Spinal cord (tissue), 10 donors: ENCODE data around the gene SFT2D1. TPM values are rescaled to one million over a fixed set of nuclear protein-coding genes. Genes with fewer than 3 reads are reported as not detected.

Source experiments
- DNase-seq, 6 donors: peaks; one replicate each; pipeline versions ENCODE4 v3.0.0 to v3.0.0-alpha.2; 2013 to 2015; ENCODE audit warnings: low spot score in 6 of 6, low read depth in 4 of 6
- H3K27ac ChIP-seq: one replicate; pipeline ENCODE4 v1.5.1; 2013; ENCODE audit warnings: low read depth, low read length, control low read depth
- H3K27me3 ChIP-seq: one replicate; pipeline ENCODE4 v1.6.1; 2013; ENCODE audit warnings: low read length; ENCODE audit not compliant: control insufficient read depth, insufficient read depth
- H3K36me3 ChIP-seq: one replicate; pipeline ENCODE4 v1.6.1; 2013; ENCODE audit warnings: low read length; ENCODE audit not compliant: control insufficient read depth, insufficient read depth
- H3K4me1 ChIP-seq: one replicate; pipeline ENCODE4 v1.6.1; 2013; ENCODE audit warnings: low read length; ENCODE audit not compliant: control insufficient read depth, insufficient read depth
- H3K4me3 ChIP-seq: one replicate; pipeline ENCODE4 v1.5.1; 2013; ENCODE audit warnings: low read depth, low read length, control low read depth
- H3K9me3 ChIP-seq: one replicate; pipeline ENCODE4 v1.6.1; 2013; ENCODE audit warnings: low read length; ENCODE audit not compliant: control insufficient read depth, insufficient read depth
- WGBS: methylation state at CpG from one replicate; pipeline ENCODE4 v1.1.5; 2013; ENCODE audit warnings: missing lambda C conversion rate; ENCODE audit not compliant: insufficient coverage; 5-methylcytosine and 5-hydroxymethylcytosine counted together
- polyA plus RNA-seq, 2 donors: library from polyadenylated mRNA; unstranded; fragments of 120-200 nt; gene quantifications; one replicate each; pipeline ENCODE4 v1.2.1, GENCODE V29; 2013; ENCODE audit not compliant: insufficient read length in 2 of 2
- total RNA-seq, 2 donors: library from RNA; depleted of rRNA in 1 of 2; stranded (reverse); fragments of 120-200 nt in 1 of 2; fragments of >200 nt in 1 of 2; gene quantifications; one replicate each; pipeline versions ENCODE4 v1.2.3 to v1.2.4, GENCODE V29; 2013 to 2014
- donor health status: healthy.

Gene SFT2D1
- total and polyA plus RNA-seq, 4 donors: 27.5 to 63.7 (median 50.3) TPM

DNA sequence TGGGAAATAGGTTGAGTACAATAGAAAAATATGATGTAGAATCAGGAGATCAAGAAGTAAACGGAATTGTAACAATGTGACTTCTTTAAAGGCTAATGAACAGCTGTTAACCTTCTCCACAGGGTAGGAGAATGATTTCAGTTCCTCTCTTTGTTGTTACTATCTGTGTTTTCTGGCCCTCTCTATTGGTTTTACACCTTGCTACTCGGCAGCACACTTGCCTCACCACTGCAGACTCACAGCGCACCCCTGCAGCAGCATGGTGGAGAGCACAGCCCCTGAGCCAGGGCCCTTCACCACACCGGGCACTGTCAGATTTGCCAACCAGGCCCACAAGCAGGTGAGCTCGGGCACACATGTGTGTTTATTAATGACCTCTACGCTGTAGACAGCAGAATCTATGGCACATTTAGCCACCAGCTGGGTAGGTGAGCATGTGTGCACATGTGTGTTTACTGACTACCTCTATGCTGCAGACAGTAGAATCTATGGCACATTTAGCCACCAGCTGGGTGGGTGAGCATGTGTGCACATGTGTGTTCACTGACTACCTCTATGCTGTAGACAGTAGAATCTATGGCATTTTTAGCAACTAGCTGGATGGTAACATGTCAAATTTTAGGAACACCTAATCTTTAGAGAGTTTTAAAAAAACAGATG is 16.8 kb downstream of the SFT2D1 start:
- Histone ChIP-seq H3K4me3 (no peak overlapping the region), H3K4me1 (peaks cover 2% of the 10 kb centered on the region), H3K27ac (no peak overlapping the region), H3K27me3 (no peaks in the 10 kb centered on the region), H3K9me3 (no peaks in the 10 kb centered on the region), H3K36me3 (peaks cover 33% of the 10 kb centered on the region)
- WGBS: 78% methylated on average over 6 of the region's 6 CpGs
- no peak for DNase-seq

DNA sequence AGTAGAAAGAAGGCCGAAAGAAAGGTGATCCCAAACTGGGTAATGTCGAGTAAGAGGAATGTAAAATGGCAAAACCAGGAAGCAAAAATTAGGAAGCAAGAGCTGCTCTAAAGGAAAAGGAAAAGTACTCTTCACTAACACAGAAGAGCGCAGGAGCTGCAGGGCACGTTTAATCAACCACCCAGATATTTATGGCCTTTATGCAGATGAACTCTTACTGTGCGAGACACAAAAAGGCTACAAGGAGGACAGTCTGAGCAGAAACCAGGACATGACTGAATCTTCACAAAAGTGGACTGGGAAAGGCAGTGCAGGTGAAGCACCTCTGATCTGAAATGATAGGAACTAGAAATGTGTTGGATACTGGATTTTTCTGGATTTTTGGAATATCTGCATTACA is 18.9 kb downstream of the SFT2D1 start:
- Histone ChIP-seq H3K27ac (no peak overlapping the region), H3K9me3 (no peaks in the 10 kb centered on the region), H3K4me3 (no peak overlapping the region), H3K36me3 (peaks cover 38% of the 10 kb centered on the region), H3K27me3 (no peaks in the 10 kb centered on the region), H3K4me1 (peaks cover 10% of the 10 kb centered on the region)
- WGBS: 36% methylated on average over 2 of the region's 5 CpGs
- DNase-seq: no peak

DNA sequence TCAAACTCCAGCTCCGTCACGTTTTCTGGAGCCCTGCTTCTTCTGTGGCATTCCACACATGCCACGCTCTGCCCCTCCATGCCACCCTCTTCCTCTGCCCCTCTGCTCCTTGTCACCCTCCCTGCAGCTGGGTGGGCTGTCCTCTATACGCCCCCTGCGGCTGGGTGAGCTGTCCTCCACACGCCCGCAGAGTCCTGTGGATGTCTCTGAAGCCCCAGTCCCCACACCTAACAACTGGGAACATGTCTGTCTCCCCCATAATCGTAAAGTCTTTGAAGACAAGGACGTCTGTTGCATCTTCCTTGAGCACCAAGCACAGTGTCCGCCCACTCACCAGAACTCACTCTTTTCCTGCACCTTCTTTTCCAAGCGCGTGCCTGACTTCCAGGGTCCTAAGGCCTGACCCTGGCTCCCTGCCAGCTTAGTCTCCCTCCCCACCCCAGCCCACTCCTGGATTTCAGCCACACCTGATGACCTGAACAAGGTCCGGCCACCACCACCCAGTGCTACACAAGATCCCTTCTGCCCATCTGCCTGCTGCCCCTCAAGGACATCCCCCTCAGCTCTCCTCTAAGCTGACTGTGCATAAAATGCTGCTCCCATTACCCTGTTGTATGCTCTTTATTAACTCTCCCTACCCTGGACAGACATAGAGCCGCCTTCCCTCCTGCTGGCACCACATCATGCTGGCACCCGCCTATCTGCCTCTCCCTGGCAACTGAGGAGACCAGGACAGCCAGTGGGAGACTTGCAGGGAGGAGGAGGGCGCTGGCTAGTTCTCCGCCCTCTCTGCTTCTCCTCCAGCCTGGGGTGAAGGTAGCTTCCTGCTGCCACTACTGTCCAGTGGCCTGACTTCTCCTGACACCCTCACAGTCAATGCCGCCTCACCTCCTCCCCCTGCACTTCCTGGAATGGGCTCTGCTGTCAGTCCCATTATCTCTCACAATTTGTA is 23.4 kb downstream of the SFT2D1 start:
- H3K36me3 ChIP-seq: peaks cover 29% of the 10 kb centered on the region
- no peaks in the 10 kb centered on the region for H3K27me3 ChIP-seq
- H3K4me3 ChIP-seq: no peak overlapping the region
- H3K9me3 ChIP-seq: no peaks in the 10 kb centered on the region
- DNase-seq: peak in 1 of 6 donors; percentile 35
- H3K4me1 ChIP-seq: peaks cover 10% of the 10 kb centered on the region
- H3K27ac ChIP-seq: no peak overlapping the region
- 80% methylated on average over 15 of the region's 18 CpGs for WGBS

DNA sequence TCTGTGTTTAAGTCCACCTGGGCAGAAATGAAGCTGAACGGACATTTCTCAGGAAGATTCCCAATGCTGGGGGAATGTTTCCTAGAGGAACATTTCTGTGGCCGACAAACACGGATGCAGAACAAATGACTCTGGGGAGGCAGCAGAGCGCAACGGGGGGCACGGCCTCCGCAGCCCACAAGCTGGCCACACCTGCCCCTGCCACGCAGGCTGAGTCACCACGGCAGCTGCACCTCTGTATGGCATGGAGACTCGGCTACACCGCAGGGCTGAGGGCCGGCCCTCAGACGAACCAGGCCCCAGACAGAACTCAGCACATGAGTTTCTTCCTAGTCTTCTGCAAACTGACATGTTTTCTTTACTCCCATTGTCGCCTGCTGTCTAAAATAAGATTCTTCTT is 24.1 kb downstream of the SFT2D1 start:
- H3K4me3 ChIP-seq: no peak overlapping the region
- no peak overlapping the region for H3K27ac ChIP-seq
- H3K9me3 ChIP-seq: no peaks in the 10 kb centered on the region
- no peak for DNase-seq
- peaks cover 29% of the 10 kb centered on the region for H3K36me3 ChIP-seq
- no peaks in the 10 kb centered on the region for H3K27me3 ChIP-seq
- H3K4me1 ChIP-seq: peaks cover 10% of the 10 kb centered on the region
- WGBS: 87% methylated on average over 14 of the region's 14 CpGs

DNA sequence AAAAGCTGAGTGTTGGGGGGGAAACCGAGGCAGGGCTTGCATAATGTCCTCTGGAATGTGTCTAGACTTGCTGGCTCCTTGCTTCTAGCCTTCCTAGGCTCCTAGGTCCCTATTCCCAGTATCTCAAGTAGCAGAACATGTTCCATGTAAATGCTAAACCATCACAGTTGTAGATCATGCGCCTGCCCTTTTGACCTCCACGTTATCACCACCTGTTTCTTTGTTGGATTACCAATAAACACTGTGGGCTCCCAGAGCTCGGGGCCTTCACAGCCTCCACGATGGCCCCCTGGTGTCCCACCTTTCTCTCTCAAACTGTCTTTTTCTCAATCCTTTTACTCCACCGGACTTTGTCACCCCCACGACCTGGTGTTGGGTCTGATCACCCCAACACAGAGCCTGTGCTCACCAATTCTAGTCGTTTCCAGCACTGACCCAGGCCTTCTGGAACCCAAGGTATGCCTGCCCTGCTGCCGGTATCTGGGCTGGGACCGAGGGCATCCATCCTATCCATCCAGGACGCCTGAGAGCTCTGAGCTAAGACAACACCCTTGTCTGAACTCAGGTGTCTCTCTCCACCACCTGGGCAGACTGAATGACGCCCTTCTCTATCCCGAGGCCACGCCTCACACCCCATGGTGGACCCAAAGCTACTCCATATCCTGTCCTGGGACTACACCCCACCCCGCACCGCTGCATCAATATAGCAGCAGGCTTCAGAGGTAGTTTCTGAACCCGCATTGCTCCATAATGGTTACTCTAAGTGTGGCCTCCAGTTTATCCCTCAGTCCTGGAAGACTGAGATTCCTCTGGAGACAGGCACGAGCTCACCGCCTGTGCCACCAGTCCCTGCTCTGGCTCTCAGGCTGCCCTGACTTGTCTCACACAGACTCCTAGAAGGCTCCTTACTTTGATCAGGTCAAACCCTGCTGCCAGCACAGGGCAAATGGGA is 24.8 kb downstream of the SFT2D1 start:
- DNase-seq: no peak
- Histone ChIP-seq H3K9me3 (no peaks in the 10 kb centered on the region), H3K4me3 (no peak overlapping the region), H3K27ac (no peak overlapping the region), H3K27me3 (no peaks in the 10 kb centered on the region), H3K36me3 (peaks cover 29% of the 10 kb centered on the region), H3K4me1 (peaks cover 10% of the 10 kb centered on the region)
- WGBS: 85% methylated on average over 19 of the region's 19 CpGs

DNA sequence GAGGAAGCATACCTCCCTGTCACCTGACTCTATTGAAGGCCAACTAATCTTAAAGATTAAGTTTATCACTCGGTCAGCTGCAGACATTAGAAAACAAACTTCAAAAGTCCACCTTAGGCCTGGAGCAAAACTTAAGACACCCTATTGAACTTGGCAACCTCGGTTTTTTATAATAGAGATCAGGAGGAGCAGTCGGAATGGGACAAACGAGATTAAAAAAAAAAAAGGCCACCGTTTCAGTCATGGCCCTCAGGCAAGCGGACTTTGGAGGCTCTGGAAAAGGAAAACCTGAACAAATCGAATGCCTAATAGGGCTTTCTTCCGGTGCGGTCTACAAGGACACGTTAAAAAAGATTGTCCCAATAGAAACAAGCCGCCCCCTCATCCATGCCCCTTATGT is 26.9 kb downstream of the SFT2D1 start:
- H3K4me1 ChIP-seq: peaks cover 10% of the 10 kb centered on the region
- H3K9me3 ChIP-seq: no peaks in the 10 kb centered on the region
- H3K27me3 ChIP-seq: no peaks in the 10 kb centered on the region
- peaks cover 15% of the 10 kb centered on the region for H3K36me3 ChIP-seq
- 90% methylated on average over 10 of the region's 11 CpGs for WGBS
- DNase-seq: no peak
- H3K27ac ChIP-seq: no peak overlapping the region
- no peak overlapping the region for H3K4me3 ChIP-seq

DNA sequence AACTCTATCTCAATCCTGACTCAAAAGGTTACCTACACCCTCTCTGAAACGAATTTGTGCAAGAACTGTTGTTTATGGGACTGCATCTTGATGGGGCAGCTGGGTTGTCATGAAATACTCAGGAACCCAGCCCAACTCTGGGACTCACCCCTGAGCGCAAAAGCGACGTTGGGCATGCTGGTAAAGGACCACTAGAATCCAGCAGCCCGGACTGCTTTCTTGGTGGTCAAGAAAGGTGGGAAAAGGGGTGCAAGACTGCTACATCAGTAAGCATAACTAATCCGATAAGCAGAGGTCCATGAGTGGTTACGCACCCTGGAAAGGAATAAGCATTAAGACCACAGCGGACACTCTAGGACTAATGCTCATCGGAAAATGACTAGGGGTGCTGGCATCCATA is 27.9 kb downstream of the SFT2D1 start:
- peaks cover under 1% of the 10 kb centered on the region for H3K27me3 ChIP-seq
- DNase-seq: no peak
- no peak overlapping the region for H3K4me3 ChIP-seq
- no peak overlapping the region for H3K27ac ChIP-seq
- peaks cover 15% of the 10 kb centered on the region for H3K36me3 ChIP-seq
- WGBS: 78% methylated on average over 4 of the region's 9 CpGs
- H3K4me1 ChIP-seq: peaks cover 11% of the 10 kb centered on the region
- no peaks in the 10 kb centered on the region for H3K9me3 ChIP-seq

DNA sequence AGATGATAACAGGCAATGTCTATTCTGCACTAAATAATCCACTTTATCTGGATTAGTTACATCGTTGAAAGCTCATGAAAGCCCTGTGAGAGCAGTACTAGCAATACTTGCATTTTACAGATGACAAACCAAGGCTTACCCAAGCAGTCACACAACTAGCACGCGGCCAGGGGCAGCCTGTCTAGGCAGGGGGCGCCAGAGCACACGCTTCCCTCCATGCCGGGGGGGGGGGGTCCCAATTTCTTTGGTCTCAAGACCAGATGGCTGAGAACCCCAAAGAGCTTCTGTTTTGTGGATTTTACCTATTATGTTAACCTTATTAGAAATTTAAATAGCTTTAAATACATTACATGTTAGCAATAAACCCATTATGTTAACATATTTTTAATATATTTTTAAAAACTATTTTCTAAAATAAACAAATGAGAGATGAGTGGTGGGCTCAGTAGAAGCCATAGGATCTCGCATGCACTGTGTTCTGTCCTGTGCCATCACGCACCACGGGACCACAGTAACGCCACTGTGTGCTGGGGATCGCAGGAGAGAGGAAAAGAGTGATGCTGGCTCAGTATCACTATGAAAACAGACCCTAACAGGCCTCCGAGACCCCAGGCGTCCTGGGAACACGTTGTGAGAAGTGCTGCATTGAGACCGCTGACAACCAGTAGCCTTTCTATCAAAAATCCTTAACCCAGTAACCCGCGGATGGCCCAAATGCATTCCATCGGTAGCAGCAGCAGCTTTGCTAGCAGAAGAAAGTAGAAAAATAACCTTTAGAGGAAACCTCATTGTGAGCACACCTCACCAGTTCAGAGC is 28.9 kb downstream of the SFT2D1 start:
- Histone ChIP-seq H3K4me3 (no peak overlapping the region), H3K9me3 (no peaks in the 10 kb centered on the region), H3K36me3 (peaks cover 7% of the 10 kb centered on the region), H3K4me1 (peaks cover 8% of the 10 kb centered on the region), H3K27ac (no peak overlapping the region), H3K27me3 (peaks cover 9% of the 10 kb centered on the region)
- peak in 2 of 6 donors; percentile 49 to 51 for DNase-seq
- 55% methylated on average over 8 of the region's 18 CpGs for WGBS
